Stimulated activated CD8-positive, alpha-beta memory T cell treated with anti-CD3 and anti-CD28 coated beads, Interleukin-4, amount 100 ng/mL, for 48 hours (primary cell): ENCODE results near the gene AKR1B15.

Experiments
- DNase-seq: peaks from one replicate; pipeline ENCODE4 v3.0.0-alpha.2; 2020

The AKR1B15 gene

GRCh38 chr7:134619627-134620331, 70.9 kb downstream of the AKR1B15 start:
- no peak for DNase-seq

GRCh38 chr7:134622303-134622995, 73.5 kb downstream of the AKR1B15 start:
- no peak for DNase-seq

- DNase-seq: no peak
Measured at GRCh38 chr7:134623193-134623592, 74.3 kb downstream of the AKR1B15 start.

- no peak for DNase-seq
Measured at GRCh38 chr7:134625550-134625949, 76.6 kb downstream of the AKR1B15 start.

GRCh38 chr7:134627109-134627774, 78.3 kb downstream of the AKR1B15 start:
- no peak for DNase-seq

GRCh38 chr7:134627775-134628153, 78.9 kb downstream of the AKR1B15 start:
- DNase-seq: no peak

GRCh38 chr7:134629445-134629844, 80.5 kb downstream of the AKR1B15 start:
- no peak for DNase-seq
